ENCODE results near the gene KNDC1.

DNA sequence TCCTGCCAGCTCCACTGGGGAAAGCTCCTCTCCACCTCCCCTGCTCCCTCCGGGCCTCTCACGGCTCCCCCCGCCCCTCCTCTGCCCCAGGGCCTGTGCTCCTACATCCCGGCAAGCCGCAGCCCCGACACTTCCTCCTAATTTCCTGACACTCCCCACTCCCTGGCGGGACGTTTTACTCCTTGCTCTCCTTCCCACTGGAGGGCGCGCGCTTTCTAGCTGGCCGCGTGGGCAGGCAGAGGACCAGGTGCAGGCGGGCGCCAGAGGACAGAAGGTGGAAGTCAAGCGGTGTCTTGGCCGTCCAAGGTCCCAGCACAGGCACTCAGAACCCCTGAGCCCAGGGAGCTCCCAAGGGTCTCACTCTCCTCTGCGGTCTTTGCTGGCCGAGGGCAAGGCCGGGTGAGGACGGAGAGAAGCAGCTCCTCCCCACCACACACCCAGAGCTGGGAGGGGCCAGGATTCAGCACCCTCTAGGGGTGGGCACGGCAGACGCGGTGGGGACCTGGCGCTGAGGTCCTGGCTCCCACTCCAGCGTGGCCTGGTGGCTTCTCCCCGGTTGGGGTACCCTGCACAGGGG lies 97.6 kb downstream of the KNDC1 start:
- no peak for TF ChIP-seq EZH2 (IDR thresholded peaks at IDR 0.05)
- no peak for TF ChIP-seq FOXP2 (optimal IDR thresholded peaks at IDR 0.05; ENCODE audit: control extremely low read depth, extremely low read length, insufficient read depth)

Measured in SK-N-MC (cell line).